Measurements from ENCODE around the gene CYP4A22. TPM values are rescaled to one million over a fixed set of nuclear protein-coding genes. Genes with fewer than 3 reads are reported as not detected.

Gene CYP4A22
- total RNA-seq, 4 donors from 2014 or later = 0.38 TPM; not detected in 3

DNA sequence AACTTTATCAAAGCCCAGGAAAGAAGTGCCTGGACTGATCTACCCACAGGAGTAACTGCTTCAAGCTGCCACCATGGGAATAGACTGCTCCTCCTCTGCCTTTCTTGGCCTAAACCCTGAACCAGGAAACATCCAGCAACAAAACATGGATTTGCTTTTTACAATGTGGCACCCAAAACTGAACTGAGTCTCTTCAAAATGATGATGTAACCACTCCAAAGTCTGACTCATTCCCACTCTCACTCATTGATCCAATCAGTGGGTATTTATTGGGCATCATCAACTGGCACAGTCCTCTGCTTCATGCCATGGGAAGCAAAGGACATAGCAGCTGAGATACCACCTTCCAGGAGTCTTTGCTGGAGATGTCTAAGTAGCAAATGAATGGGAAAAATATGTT, 23.5 kb downstream of the CYP4A22 start:
- DNase-seq = no peak
- intact Hi-C loops (cut with DNase I) = no loop called here
- Histone ChIP-seq H3K27ac (no peak overlapping the region), H3K4me3 (no peak overlapping the region), H3K27me3 (peaks cover 0 to 8% (median 0%) of the 10 kb centered on the region in 4 donors), H3K9me3 (no peaks in the 10 kb centered on the region), H3K36me3 (no peaks in the 10 kb centered on the region), H3K4me1 (no peaks in the 10 kb centered on the region)
- TF ChIP-seq, protein P1, sequence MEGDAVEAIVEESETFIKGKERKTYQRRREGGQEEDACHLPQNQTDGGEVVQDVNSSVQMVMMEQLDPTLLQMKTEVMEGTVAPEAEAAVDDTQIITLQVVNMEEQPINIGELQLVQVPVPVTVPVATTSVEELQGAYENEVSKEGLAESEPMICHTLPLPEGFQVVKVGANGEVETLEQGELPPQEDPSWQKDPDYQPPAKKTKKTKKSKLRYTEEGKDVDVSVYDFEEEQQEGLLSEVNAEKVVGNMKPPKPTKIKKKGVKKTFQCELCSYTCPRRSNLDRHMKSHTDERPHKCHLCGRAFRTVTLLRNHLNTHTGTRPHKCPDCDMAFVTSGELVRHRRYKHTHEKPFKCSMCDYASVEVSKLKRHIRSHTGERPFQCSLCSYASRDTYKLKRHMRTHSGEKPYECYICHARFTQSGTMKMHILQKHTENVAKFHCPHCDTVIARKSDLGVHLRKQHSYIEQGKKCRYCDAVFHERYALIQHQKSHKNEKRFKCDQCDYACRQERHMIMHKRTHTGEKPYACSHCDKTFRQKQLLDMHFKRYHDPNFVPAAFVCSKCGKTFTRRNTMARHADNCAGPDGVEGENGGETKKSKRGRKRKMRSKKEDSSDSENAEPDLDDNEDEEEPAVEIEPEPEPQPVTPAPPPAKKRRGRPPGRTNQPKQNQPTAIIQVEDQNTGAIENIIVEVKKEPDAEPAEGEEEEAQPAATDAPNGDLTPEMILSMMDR (IDR thresholded peaks at IDR 0.05) = no peak
- no peak for TF ChIP-seq POLR2A (IDR thresholded peaks at IDR 0.05)

DNA sequence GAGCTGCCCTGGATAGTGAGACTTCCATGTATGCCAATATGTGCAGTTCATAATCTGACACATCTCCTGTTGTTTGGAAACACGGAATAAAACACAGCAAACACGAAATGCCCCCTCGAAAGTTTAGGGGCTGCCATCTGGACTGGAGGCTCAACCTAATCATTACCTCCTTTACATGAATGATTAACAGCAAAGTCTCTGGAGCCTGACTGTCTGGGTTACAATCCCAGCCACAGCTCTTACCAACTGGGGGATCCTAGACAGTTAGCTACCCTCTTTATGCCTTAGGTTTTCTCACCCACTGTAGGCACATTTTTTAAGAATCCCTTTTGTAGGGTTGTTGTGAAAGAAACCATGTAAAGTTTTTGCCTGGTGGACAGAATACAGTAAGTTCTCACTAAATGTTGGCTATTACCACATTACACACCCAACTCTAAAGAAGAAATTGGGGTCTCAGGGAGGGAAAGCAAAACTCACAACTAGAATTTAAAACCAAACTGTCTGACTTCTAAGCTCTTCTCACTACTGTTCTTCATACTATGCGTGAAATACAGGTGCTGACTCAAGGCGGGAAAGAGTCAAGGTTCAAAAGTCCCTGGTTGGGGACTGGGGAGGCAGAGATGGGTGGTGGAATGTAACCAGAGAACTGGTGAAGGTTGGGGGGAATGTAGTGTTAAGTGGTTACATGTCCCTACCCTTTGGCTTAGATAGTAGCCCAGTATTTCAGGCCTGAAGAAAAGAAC, 24.2 kb downstream of the CYP4A22 start:
- H3K4me1 ChIP-seq = no peaks in the 10 kb centered on the region
- no peak overlapping the region for H3K27ac ChIP-seq
- H3K4me3 ChIP-seq = no peak overlapping the region
- H3K27me3 ChIP-seq = peaks cover 0 to 11% (median 0%) of the 10 kb centered on the region in 4 donors
- no peak for DNase-seq
- no peaks in the 10 kb centered on the region for H3K36me3 ChIP-seq
- H3K9me3 ChIP-seq = no peaks in the 10 kb centered on the region
- intact Hi-C loops (cut with DNase I) = no loop called here
- no peak for TF ChIP-seq POLR2A (IDR thresholded peaks at IDR 0.05)
- TF ChIP-seq, protein P1 (IDR thresholded peaks at IDR 0.05) = no peak
- 82 to 85% methylated on average over 4 to 5 of the region's 5 CpGs for WGBS, 2 donors

DNA sequence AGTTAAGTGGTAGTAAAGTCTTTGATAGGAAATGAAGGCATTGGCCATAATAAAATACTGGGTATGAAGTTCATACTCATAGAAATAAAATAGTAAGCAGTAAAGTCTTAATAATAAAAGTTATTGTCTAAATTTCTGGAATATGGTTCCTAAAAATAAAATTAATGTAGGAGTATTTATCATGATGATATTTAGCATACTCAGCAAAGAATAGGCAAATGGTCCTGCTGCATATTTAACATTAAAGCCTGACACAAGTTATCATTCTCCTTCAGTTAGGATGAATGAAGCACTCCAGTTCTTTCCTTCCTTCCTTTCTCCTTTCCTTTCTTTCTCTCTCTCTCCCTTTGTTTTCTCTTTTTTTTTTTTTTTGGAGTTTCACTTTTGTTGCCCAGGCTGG, 27.3 kb downstream of the CYP4A22 start:
- TF ChIP-seq, protein P1 (IDR thresholded peaks at IDR 0.05) = no peak
- TF ChIP-seq POLR2A (IDR thresholded peaks at IDR 0.05) = no peak
- Histone ChIP-seq H3K27me3 (peaks cover 0 to 12% (median 0%) of the 10 kb centered on the region in 4 donors), H3K36me3 (no peaks in the 10 kb centered on the region), H3K27ac (no peak overlapping the region), H3K4me1 (no peaks in the 10 kb centered on the region), H3K4me3 (no peak overlapping the region), H3K9me3 (no peaks in the 10 kb centered on the region)
- intact Hi-C loops (cut with DNase I) = no loop called here
- no peak for DNase-seq

DNA sequence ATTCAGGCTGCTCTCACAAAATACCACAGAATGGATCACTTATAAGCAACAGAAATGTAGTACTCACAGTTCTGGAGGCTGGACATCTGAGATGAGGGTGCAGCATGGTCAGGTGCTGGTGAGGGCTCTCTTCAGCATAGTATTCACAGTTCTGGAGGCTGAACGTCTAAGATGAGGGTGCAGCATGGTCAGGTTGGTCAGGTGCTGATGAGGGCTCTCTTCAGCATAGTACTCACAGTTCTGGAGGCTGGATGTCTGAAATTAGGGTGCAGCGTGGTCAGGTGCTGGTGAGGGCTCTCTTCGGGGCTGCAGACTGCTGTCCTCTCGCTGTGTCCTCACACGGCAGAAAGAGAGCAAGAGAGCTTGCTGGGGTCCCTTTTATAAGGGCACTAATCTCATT, 35.5 kb downstream of the CYP4A22 start:
- 76 to 82% methylated on average over 5 of the region's 5 CpGs for WGBS, 2 donors
- Histone ChIP-seq H3K27ac (no peak overlapping the region), H3K4me1 (peaks cover 0 to 11% (median 0%) of the 10 kb centered on the region in 3 donors), H3K27me3 (peaks cover 0 to 29% (median 0%) of the 10 kb centered on the region in 4 donors), H3K36me3 (no peaks in the 10 kb centered on the region), H3K9me3 (no peaks in the 10 kb centered on the region), H3K4me3 (no peak overlapping the region)
- no peak for DNase-seq
- intact Hi-C loops (cut with DNase I) = no loop called here
- TF ChIP-seq POLR2A (IDR thresholded peaks at IDR 0.05) = no peak
- TF ChIP-seq, protein P1 (IDR thresholded peaks at IDR 0.05) = no peak

DNA sequence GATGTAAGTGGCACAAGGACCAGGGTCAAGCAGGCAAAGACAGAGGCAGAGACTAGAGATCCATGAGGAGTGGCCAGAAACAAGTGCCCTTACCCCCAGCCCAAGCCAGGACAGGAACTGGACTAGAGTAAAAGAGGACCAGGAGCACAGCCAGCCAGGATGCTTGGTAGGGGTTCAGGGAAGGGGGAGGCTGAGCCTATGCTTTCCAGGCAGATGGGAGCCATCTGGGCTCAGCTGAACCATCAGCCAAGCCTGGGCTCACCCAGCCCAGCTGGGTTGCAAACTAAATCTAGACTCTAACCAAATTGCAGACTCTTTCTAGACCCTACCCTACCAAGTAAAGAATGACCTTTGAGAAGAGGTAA, 37.4 kb downstream of the CYP4A22 start:
- intact Hi-C loops (cut with DNase I) = no loop called here
- no peak for TF ChIP-seq POLR2A (IDR thresholded peaks at IDR 0.05)
- TF ChIP-seq, protein P1 (IDR thresholded peaks at IDR 0.05) = no peak
- Histone ChIP-seq H3K27me3 (peaks cover 0 to 29% (median 0%) of the 10 kb centered on the region in 4 donors), H3K4me3 (no peak overlapping the region), H3K27ac (no peak overlapping the region), H3K9me3 (no peaks in the 10 kb centered on the region), H3K4me1 (peaks cover 4 to 21% (median 4%) of the 10 kb centered on the region in 3 donors), H3K36me3 (no peaks in the 10 kb centered on the region)
- DNase-seq = no peak

All from esophagus squamous epithelium (tissue), 5 donors.